CD4-positive, CD25-positive, alpha-beta regulatory T cell (primary cell): ENCODE results near the gene EVX1. TPM values are rescaled to one million over a fixed set of nuclear protein-coding genes. Genes with fewer than 3 reads are reported as not detected.

Experiments
- ATAC-seq, 2 donors: fragments of 150-1000 bp; cut with Tn5 transposase; one replicate each; pipeline ENCODE4 v1.10.0; 2021; ENCODE audit warnings: low read depth in 2 of 2, moderate number of reproducible peaks in 2 of 2, moderate library complexity in 1 of 2
- DNase-seq, 3 donors: peaks; one replicate each; pipeline versions ENCODE4 v3.0.0 to v3.0.0-alpha.2; 2012 to 2022; ENCODE audit warnings: mixed read lengths in 1 of 3
- H3K27ac ChIP-seq: one replicate; pipeline ENCODE4 v1.7.0; 2013; ENCODE audit warnings: mild to moderate bottlenecking, low read length; ENCODE audit not compliant: insufficient read depth, poor library complexity, severe bottlenecking
- H3K27me3 ChIP-seq: one replicate; pipeline ENCODE4 v1.7.0; 2013; ENCODE audit warnings: low read length; ENCODE audit not compliant: control insufficient read depth, insufficient read depth
- H3K36me3 ChIP-seq: one replicate; pipeline ENCODE4 v1.7.0; 2013; ENCODE audit warnings: mild to moderate bottlenecking, low read length, moderate library complexity; ENCODE audit not compliant: control insufficient read depth, insufficient read depth
- H3K4me1 ChIP-seq: 2 replicates; pipeline ENCODE4 v1.7.0; 2013; ENCODE audit warnings: mild to moderate bottlenecking, low read length; ENCODE audit not compliant: insufficient read depth, control insufficient read depth, poor library complexity, severe bottlenecking
- H3K4me3 ChIP-seq: one replicate; pipeline ENCODE4 v1.7.0; 2013; ENCODE audit warnings: low read depth, mild to moderate bottlenecking, low read length, moderate library complexity
- H3K9me3 ChIP-seq, 2 experiments: 1 replicate in 1 of 2; 2 replicates in 1 of 2; pipeline ENCODE4 v1.7.0; 2013; ENCODE audit warnings: low read length in 2 of 2, mild to moderate bottlenecking in 1 of 2, moderate library complexity in 1 of 2; ENCODE audit not compliant: control insufficient read depth in 2 of 2
- H3K27ac Mint-ChIP-seq, 3 donors: one replicate each; pipeline ENCODE4 v1.8.0; 2020 to 2022; ENCODE audit warnings: mild to moderate bottlenecking in 3 of 3, mixed read lengths in 3 of 3, moderate library complexity in 2 of 3
- H3K27me3 Mint-ChIP-seq: one replicate; pipeline ENCODE4 v1.8.0; 2022; ENCODE audit warnings: mild to moderate bottlenecking, mixed read lengths
- H3K36me3 Mint-ChIP-seq: one replicate; pipeline ENCODE4 v1.8.0; 2020; ENCODE audit warnings: mixed read lengths
- H3K4me1 Mint-ChIP-seq, 4 donors: one replicate each; pipeline ENCODE4 v1.8.0; 2020 to 2022; ENCODE audit warnings: mixed read lengths in 4 of 4, mild to moderate bottlenecking in 1 of 4
- H3K4me3 Mint-ChIP-seq, 4 donors: one replicate each; pipeline ENCODE4 v1.8.0; 2020 to 2022; ENCODE audit warnings: mild to moderate bottlenecking in 4 of 4, mixed read lengths in 4 of 4, moderate library complexity in 3 of 4
- H3K9me3 Mint-ChIP-seq, 7 donors: one replicate each; pipeline ENCODE4 v1.8.0; 2020 to 2022; ENCODE audit warnings: mixed read lengths in 7 of 7, mild to moderate bottlenecking in 3 of 7, moderate library complexity in 2 of 7
- polyA plus RNA-seq, 4 donors: library from polyadenylated mRNA; unstranded; fragments of 300-500 nt; fragmentation: Illumina TruSeq; gene quantifications; one replicate each; pipeline ENCODE4 v1.2.3, GENCODE V29; 2021
- total RNA-seq: library from RNA; stranded (reverse); gene quantifications from one replicate; pipeline ENCODE4 v1.2.3, GENCODE V29; 2022

Gene EVX1
- total and polyA plus RNA-seq, 5 donors from 2014 or later = not detected

GRCh38 chr7:27215356-27215755 lies 27.2 kb upstream of the EVX1 start:
- Histone ChIP-seq H3K27ac (no peak overlapping the region), H3K9me3 (no peaks in the 10 kb centered on the region), H3K27me3 (peaks cover 51% of the 10 kb centered on the region), H3K4me3 (no peak overlapping the region), H3K4me1 (peaks cover 6% of the 10 kb centered on the region), H3K36me3 (no peaks in the 10 kb centered on the region)
- Mint-ChIP-seq H3K36me3 (peaks cover 4% of the 10 kb centered on the region), H3K9me3 (no peaks in the 10 kb centered on the region), H3K27ac (no peak overlapping the region), H3K27me3 (peaks cover 82% of the 10 kb centered on the region), H3K4me3 (no peak overlapping the region), H3K4me1 (peaks cover 0 to 22% (median 8%) of the 10 kb centered on the region in 4 donors)
- DNase-seq (no peak), ATAC-seq (no peak)

GRCh38 chr7:27217951-27218350 lies 24.7 kb upstream of the EVX1 start:
- Mint-ChIP-seq H3K27ac (no peak overlapping the region), H3K27me3 (peaks cover 80% of the 10 kb centered on the region), H3K4me1 (peaks cover 0 to 13% (median 1%) of the 10 kb centered on the region in 4 donors), H3K9me3 (peaks cover 0 to 2% (median 0%) of the 10 kb centered on the region in 7 donors), H3K4me3 (no peak overlapping the region), H3K36me3 (peaks cover 4% of the 10 kb centered on the region)
- no peaks in the 10 kb centered on the region for H3K4me1 ChIP-seq
- H3K27ac ChIP-seq = no peak overlapping the region
- H3K4me3 ChIP-seq = no peak overlapping the region
- H3K36me3 ChIP-seq = no peaks in the 10 kb centered on the region
- DNase-seq (no peak), ATAC-seq (no peak)
- no peaks in the 10 kb centered on the region for H3K9me3 ChIP-seq
- peaks cover 51% of the 10 kb centered on the region for H3K27me3 ChIP-seq

- H3K27me3 ChIP-seq = peaks cover 63% of the 10 kb centered on the region
- H3K4me3 Mint-ChIP-seq = peak overlapping the region in 2 of 4 donors; percentile 9 to 11
- peaks cover 4% of the 10 kb centered on the region for H3K36me3 Mint-ChIP-seq
- peaks cover 0 to 13% (median 1%) of the 10 kb centered on the region in 4 donors for H3K4me1 Mint-ChIP-seq
- H3K27ac Mint-ChIP-seq = no peak overlapping the region
- H3K36me3 ChIP-seq = no peaks in the 10 kb centered on the region
- peaks cover 0 to 2% (median 0%) of the 10 kb centered on the region in 7 donors for H3K9me3 Mint-ChIP-seq
- ATAC-seq (no peak), DNase-seq (no peak)
- H3K27me3 Mint-ChIP-seq = peaks cover 84% of the 10 kb centered on the region
- no peak overlapping the region for H3K27ac ChIP-seq
- no peak overlapping the region for H3K4me3 ChIP-seq
- no peaks in the 10 kb centered on the region for H3K9me3 ChIP-seq
- no peaks in the 10 kb centered on the region for H3K4me1 ChIP-seq
These were observed 22.8 kb upstream of the EVX1 start for GRCh38 chr7:27219821-27220220.

GRCh38 chr7:27220440-27220955 lies 22.1 kb upstream of the EVX1 start:
- H3K36me3 ChIP-seq = no peaks in the 10 kb centered on the region
- no peak for DNase-seq
- H3K4me3 Mint-ChIP-seq = no peak overlapping the region
- H3K9me3 ChIP-seq = no peaks in the 10 kb centered on the region
- H3K4me3 ChIP-seq = no peak overlapping the region
- H3K9me3 Mint-ChIP-seq = peaks cover 0 to 2% (median 0%) of the 10 kb centered on the region in 7 donors
- peaks cover 4% of the 10 kb centered on the region for H3K36me3 Mint-ChIP-seq
- no peaks in the 10 kb centered on the region for H3K4me1 ChIP-seq
- H3K27ac ChIP-seq = no peak overlapping the region
- peaks cover 0 to 14% (median 2%) of the 10 kb centered on the region in 4 donors for H3K4me1 Mint-ChIP-seq
- peaks cover 65% of the 10 kb centered on the region for H3K27me3 ChIP-seq
- ATAC-seq = no peak
- peaks cover 82% of the 10 kb centered on the region for H3K27me3 Mint-ChIP-seq
- H3K27ac Mint-ChIP-seq = no peak overlapping the region

- no peak overlapping the region for H3K4me3 Mint-ChIP-seq
- no peak overlapping the region for H3K27ac Mint-ChIP-seq
- peaks cover 4% of the 10 kb centered on the region for H3K36me3 Mint-ChIP-seq
- H3K9me3 ChIP-seq = no peaks in the 10 kb centered on the region
- H3K4me1 ChIP-seq = no peaks in the 10 kb centered on the region
- peaks cover 66% of the 10 kb centered on the region for H3K27me3 ChIP-seq
- peaks cover 83% of the 10 kb centered on the region for H3K27me3 Mint-ChIP-seq
- H3K4me1 Mint-ChIP-seq = peaks cover 0 to 14% (median 2%) of the 10 kb centered on the region in 4 donors
- ATAC-seq = no peak
- peaks cover 0 to 2% (median 0%) of the 10 kb centered on the region in 7 donors for H3K9me3 Mint-ChIP-seq
- no peak overlapping the region for H3K27ac ChIP-seq
- H3K36me3 ChIP-seq = no peaks in the 10 kb centered on the region
- H3K4me3 ChIP-seq = no peak overlapping the region
- no peak for DNase-seq
These were observed 21.3 kb upstream of the EVX1 start for GRCh38 chr7:27221201-27221797.

GRCh38 chr7:27223941-27224575 lies 18.5 kb upstream of the EVX1 start:
- Mint-ChIP-seq H3K9me3 (peaks cover 0 to 2% (median 0%) of the 10 kb centered on the region in 7 donors), H3K4me1 (peaks cover 0 to 13% (median 2%) of the 10 kb centered on the region in 4 donors), H3K27me3 (peaks cover 91% of the 10 kb centered on the region), H3K4me3 (no peak overlapping the region), H3K36me3 (peaks cover 4% of the 10 kb centered on the region), H3K27ac (no peak overlapping the region)
- Histone ChIP-seq H3K36me3 (no peaks in the 10 kb centered on the region), H3K9me3 (no peaks in the 10 kb centered on the region), H3K4me3 (no peak overlapping the region), H3K27ac (no peak overlapping the region), H3K4me1 (no peaks in the 10 kb centered on the region), H3K27me3 (peaks cover 63% of the 10 kb centered on the region)
- no peak for ATAC-seq
- DNase-seq = no peak

- Mint-ChIP-seq H3K27me3 (peaks cover 91% of the 10 kb centered on the region), H3K4me1 (peaks cover 0 to 5% (median under 1%) of the 10 kb centered on the region in 4 donors), H3K9me3 (peaks cover 0 to 2% (median 0%) of the 10 kb centered on the region in 7 donors), H3K27ac (no peak overlapping the region), H3K36me3 (no peaks in the 10 kb centered on the region), H3K4me3 (no peak overlapping the region)
- DNase-seq (no peak), ATAC-seq (no peak)
- no peaks in the 10 kb centered on the region for H3K9me3 ChIP-seq
- H3K4me3 ChIP-seq = no peak overlapping the region
- H3K27me3 ChIP-seq = peaks cover 55% of the 10 kb centered on the region
- no peaks in the 10 kb centered on the region for H3K36me3 ChIP-seq
- H3K27ac ChIP-seq = no peak overlapping the region
- H3K4me1 ChIP-seq = no peaks in the 10 kb centered on the region
These were observed 17.3 kb upstream of the EVX1 start for GRCh38 chr7:27224983-27225934.
